GM21717 (cell line): ENCODE results near the gene DISP3.

Experiments used
- ATAC-seq: cut with Tn5 transposase; IDR thresholded peaks from one replicate; pipeline ENCODE4 v1.9.1; 2021; ENCODE audit warnings: mild to moderate bottlenecking, moderate library complexity; ENCODE audit not compliant: unreplicated experiment

The DISP3 gene, protein sequence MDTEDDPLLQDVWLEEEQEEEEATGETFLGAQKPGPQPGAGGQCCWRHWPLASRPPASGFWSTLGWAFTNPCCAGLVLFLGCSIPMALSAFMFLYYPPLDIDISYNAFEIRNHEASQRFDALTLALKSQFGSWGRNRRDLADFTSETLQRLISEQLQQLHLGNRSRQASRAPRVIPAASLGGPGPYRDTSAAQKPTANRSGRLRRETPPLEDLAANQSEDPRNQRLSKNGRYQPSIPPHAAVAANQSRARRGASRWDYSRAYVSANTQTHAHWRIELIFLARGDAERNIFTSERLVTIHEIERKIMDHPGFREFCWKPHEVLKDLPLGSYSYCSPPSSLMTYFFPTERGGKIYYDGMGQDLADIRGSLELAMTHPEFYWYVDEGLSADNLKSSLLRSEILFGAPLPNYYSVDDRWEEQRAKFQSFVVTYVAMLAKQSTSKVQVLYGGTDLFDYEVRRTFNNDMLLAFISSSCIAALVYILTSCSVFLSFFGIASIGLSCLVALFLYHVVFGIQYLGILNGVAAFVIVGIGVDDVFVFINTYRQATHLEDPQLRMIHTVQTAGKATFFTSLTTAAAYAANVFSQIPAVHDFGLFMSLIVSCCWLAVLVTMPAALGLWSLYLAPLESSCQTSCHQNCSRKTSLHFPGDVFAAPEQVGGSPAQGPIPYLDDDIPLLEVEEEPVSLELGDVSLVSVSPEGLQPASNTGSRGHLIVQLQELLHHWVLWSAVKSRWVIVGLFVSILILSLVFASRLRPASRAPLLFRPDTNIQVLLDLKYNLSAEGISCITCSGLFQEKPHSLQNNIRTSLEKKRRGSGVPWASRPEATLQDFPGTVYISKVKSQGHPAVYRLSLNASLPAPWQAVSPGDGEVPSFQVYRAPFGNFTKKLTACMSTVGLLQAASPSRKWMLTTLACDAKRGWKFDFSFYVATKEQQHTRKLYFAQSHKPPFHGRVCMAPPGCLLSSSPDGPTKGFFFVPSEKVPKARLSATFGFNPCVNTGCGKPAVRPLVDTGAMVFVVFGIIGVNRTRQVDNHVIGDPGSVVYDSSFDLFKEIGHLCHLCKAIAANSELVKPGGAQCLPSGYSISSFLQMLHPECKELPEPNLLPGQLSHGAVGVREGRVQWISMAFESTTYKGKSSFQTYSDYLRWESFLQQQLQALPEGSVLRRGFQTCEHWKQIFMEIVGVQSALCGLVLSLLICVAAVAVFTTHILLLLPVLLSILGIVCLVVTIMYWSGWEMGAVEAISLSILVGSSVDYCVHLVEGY (N-terminal part only)

DNA sequence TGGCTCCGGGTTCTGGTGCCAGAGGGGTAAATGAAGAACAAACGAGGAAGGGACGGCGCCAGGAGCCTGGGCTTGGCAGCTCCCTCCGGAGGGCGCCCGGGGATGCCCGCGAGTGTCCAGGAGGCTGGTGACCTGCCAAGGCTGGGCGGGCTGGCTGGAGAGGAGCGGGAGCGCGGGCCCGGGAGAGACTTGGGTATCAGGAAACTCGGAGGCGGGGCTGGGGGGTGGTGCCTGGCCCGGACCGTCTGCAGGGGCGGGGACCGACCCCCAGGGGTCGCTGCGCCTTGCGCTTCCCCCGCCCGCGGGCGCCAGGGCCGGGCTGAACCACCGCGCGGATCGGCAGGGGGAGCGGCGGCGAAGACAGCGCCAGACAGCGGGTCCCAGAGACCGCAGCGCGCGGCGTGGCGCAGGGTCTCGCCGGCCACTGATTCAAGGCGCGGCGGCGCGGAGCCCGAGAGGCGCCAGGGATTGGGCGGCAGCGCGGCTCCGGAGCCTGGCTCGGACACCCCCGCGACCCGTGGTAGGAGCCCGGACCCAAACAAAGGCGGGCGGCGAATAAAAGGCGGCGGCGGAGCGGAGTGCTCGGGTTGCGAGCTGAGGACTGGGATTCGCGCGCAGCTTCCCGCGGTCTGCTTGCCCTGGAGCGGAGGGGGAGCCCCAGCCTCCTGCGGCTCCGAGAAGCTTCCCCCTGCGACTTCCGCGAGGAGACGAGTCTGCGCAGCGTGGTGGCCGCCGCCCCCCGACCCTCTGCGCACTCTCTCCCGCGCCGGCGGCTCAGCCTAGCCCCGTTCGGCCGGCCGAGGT lies at the start of gene DISP3:
Gene DISP3 (plus strand): TSS at position 585 of the 804 bp plus-strand sequence. CDS start 21,838 bp downstream, outside the sequence.
- no peak for ATAC-seq

DNA sequence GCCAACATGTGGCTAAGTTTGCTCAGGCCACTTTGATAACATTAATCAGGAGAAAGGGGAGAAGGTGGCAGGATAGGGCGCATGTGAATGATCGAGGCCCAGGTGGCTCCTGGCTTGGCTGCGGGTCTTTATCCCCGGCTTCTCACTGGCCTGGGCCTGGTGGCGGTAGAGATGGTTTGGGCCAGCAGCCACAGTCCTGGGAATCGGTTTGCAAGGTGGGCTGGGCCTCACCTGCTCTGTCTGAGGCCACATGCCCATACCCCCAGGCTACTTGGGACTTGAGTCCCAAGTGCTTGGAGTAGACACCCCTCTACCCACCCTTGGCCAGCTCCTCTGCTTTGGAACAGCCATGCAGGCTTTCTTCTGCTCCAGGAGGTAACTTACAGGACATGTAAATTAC lies 49.7 kb upstream of the DISP3 start:
- no peak for ATAC-seq

DNA sequence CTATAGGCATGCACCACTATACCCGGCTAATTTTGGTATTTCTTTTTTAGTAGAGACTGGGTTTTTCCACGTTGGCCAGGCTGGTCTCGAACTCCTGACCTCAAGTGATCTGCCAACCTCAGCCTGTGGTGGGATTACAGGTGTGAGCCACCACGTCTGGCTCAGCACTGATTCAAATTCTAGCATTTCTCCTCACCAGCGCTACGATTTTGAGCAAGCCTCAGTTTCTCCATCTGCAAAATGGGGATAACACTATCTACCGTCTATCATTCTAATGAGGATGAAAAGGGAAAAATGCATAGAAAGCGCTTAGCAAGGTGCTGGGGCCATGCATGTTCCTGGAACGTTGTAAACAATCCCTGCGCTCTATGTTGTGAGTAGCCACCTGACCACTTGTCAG lies 49.0 kb upstream of the DISP3 start:
- no peak for ATAC-seq

DNA sequence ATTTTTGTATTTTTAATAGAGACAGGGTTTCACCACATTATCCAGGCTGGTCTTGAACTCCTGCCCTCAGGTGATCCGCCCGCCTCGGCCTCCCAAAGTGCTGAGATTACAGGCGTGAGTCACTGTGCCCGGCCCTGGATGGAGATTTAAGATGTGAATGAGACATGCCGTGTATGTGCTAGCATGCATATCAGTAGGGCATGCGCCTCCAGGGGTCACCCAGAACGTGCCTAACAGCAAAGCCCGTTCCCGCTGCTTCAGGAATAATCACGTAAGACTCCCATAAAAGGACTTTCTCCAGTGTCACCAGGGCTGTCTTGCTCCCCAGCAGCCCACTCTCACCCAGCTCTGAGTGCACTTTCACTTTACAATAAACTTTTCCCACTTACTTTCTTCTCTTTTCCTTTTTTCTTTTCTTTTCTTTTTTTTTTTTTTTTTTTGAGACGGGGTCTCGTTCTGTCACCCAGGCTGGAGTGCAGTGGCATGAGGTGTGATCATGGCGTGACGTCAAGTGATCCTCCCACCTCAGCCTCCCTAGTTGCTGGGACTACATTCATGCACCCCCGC lies 46.9 kb upstream of the DISP3 start:
- no peak for ATAC-seq

DNA sequence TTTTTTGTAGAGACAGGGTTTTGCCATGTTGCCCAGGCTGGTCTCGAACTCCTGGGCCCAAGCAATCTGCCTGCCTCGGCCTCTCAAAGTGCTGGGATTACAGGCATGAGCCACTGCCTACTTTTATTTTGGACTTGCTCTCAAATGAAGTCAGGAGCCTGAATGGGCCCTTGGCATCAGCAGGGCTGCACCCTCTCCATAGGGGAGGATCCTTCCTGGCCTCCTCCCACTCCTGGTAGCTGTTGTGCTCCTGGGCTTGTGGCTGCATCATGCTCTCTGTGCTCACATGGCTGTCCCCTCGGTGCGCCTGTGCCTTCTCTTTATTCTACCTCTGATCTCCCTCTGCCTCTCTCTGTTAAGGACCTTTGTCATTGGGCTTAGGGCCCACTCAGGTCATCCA lies 46.4 kb upstream of the DISP3 start:
- ATAC-seq = no peak

DNA sequence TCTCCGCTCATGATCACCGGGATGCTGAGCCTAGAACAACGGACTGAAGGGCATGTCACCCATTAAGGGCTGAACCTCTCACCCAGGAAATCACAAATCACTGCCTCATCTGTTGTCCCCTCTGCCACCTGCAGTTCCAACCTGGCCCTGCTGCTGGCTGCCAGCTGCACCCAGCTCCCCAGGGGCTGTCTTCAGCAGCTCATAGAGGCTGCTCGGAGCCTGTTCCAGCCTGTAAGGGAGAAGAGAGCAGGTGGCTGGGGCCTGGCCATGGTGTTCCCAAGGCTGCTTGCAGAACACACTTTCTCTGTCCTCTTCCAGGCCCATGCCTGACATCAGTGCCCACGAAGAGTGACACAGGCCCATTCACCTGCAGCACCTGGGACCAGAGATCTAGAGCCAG lies 44.5 kb upstream of the DISP3 start:
- ATAC-seq = no peak

DNA sequence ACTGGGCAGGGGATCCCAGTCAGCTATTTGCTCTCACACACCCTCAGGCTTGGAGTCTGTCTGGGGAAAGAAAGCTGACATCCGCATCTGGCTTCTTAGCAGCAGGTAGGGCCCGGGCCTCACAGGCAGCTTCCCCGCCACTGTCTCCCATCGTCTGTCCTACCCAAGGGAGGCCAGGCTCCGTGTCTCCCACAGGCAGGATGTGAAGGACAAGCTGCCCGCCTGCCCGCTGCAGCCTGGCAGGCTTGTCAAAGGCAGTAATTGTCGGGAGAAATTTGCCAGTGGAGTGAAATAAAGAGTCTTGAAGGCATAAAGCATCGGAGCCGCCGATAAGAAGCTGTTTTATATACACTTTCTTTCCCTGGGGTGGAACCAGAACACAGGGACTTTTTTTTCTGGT lies 44.0 kb upstream of the DISP3 start:
- no peak for ATAC-seq

DNA sequence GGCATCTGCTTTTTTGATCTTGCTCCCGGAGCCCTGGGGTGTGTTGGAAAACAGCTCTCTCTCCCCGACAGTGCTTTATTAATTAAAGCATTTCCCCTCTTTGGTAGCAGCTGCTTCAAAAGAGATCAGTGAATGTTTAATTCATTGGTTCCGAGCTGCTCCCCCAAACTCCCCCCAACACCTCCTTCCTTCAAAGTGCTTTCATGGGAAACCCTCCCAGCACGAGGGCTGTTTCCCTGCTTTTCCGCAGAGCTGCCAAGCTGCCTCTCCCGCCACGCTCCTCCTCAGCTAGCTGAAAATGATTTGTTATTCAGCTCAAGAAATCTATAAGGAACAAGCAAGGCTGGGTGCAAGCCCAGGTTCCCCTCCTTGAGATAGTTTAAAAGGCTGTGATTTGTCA lies 40.0 kb upstream of the DISP3 start:
- ATAC-seq = no peak

DNA sequence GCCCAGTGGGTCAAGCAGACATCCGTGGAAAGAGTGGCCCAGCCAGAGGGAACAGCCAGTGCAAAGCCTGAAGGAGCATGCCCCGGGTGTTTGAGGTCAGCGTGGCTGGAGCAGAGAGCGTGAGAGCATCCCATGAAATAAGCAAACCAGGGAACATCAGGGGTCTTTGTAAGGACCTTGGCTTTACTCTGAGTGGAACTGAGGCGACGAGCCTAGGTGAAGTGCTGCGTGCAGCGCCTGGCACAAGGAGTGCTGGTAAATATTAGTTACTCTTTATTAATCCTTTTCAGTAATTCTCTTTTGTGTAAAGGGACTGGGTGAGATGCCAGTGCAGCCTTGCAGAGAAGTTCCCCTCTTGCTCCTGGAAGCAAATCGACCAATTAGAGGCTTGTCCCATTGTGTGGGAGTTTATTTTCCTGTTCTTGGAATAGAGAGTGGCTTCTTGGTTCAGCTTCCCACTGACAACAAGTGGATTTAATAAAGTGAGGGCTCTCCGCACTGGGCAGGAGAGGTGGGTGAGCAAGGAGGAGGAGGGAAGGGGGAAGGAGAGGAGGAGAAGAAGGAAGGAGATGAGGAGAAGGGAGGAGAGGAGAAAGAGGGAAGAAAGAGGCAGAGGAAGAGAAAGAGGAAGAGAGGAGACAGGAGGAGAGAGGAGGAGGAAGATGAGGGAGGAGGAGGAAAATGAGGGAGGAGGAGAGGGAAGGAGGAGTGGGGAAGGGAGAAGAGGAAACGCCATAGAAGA lies 37.6 kb upstream of the DISP3 start:
- ATAC-seq = no peak

DNA sequence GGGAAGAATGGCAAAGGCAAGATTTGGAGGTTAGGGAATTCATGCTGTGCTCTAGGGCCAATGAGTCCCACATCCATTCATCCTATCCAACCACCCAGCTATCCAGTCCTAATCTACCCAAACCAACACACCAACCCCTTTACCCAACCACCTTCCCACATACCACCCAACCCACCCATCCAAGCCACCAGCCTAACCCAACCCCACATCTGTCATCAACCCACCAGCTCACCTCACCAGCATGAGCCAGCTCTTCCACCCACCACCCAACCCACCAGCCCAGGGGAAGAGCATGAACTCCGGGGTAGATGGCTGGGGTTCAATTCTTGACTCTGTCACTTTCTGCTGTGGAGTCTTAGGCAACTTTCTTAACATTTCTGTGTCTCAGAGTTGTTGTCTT lies 35.9 kb upstream of the DISP3 start:
- no peak for ATAC-seq

DNA sequence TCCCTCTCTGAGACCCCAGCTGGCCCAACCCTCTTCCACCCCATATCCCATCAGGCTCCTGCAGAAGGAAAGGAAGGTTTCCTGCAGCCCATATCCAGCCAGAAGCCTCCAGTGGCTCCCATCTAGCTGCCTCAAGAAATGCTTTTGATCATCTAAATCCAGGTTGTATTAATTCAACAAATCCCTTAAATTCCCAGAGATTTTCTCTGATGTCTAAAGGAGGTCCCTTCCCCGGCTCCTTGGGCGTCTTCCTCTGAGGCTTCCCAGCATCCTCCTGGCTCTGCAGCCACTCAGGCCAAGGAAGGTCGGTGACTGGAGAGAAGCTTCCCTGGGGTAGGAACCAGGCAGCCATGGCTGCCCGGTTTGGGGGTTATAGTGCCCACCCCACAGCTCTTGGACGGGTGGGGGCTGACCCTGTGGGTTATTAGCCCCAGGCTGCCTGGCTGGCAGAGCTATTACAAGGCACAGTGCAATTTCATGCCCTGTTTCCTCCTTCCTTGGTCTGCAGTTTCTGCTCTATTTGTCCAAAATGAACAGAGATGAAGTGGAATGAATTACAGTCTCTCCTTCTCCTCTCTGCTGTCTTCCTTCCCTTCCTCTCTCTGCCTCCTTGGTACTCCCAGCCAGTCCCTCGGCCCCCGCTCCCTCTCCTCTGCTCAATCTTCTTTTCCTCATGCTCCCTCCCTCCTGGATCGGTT lies 34.8 kb upstream of the DISP3 start:
- ATAC-seq = no peak

DNA sequence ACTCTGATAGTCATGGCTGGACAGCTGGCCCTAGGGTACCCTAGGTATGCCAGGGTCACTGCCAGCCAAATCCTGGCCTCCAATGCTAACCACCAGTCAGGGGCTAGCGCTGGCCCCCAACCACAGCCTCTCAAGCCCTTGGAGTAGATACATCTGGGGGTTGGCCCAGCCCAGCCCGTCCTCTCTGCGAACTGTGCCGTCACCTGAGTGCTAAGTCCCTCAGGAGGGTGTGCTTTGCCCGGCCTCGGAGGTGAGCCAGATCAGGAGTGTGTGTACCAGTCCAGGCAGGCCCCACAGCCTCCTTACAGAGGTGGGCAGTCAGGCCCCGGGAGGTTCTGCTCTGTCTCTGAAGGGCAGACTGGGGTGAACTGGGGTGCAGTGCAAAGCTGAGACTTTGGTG lies 34.0 kb upstream of the DISP3 start:
- ATAC-seq = no peak

DNA sequence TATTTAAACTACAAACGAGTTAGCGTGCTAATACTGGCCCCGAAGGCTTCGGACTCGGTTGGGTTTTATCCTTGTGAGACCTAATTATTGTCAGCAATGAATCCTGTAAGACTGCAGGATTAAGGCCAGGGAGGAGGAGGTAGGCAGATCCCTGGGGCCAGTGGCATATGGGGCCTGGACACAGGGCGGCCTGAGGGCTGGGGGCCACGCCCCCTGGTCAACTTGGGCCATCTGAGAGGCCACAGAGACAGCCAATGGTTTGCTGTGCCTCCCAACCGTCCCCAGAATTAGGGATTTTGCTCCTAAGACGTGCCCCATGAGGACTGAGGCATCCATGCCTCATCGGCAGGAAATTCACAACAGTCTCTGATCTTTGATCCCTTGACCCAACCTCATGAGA lies 31.1 kb upstream of the DISP3 start:
- ATAC-seq = no peak

DNA sequence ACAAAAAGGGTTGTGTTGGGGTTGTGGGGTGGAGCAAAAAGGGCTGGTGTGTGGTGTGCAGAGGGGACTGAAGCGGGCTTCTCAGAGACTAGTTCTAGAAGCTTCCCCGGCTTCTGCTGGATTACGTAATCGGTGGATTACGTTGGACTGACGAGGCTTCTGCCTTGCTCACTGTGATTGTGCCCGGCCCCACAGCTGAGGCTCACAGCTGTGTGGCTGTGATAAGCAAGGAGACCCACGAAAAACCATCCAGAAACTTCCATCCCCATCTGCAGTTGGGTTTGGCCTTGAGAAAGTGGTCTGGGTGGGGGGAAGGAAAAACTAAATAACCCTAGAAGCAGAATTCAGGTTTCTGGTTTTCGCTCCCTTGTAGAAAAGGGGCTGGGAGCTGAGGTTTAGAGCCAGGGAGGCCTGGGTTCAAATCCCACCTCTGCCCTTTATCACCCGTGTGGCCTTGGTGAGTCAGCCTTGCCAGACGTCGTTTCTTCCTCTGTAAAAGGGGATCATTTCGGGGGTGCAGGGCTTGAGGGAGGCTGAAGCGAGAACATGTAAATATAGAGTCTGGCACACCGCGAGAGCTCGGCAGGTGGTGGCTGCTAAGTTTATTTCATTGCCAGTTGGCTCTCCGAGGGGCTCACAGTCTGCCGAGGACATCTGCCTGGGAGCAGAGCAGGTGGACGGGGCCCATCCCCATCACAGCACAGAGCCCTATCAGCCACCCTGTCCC lies 30.4 kb upstream of the DISP3 start:
- ATAC-seq = no peak

DNA sequence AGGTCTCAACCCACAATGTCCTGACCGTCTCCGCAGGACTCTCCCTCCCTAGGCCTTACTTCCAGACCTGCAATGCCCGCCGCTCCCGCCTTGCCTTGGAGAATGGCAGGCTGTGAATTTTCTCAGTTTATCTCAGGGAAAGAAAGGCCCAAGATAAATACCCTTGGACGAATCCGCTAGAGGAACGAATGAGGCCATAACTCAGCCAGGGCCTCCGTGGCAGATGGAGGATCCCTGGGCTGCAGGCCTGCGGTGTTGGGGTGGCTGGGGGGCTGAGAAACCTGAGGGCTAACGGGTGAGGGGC lies 29.9 kb upstream of the DISP3 start:
- no peak for ATAC-seq

DNA sequence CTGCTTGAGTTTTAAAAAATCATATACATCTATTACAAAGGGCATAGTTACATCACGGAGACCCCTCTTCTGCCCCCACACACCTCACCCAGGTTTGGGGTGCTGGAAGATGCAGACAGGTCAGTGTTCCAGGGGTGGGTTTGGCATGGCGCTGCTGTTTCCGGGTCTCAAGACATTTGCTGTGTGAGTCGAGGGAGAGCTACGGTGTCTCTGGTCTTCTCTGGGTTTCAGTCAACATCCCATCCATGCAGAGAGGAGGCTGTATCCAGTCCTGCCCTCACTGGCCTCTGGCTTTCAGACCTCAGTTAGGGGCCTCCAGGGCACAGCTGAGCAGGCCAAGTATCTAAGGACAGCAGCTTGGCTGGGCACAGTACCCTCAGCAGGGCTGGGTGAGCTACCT lies 28.6 kb upstream of the DISP3 start:
- ATAC-seq = no peak

DNA sequence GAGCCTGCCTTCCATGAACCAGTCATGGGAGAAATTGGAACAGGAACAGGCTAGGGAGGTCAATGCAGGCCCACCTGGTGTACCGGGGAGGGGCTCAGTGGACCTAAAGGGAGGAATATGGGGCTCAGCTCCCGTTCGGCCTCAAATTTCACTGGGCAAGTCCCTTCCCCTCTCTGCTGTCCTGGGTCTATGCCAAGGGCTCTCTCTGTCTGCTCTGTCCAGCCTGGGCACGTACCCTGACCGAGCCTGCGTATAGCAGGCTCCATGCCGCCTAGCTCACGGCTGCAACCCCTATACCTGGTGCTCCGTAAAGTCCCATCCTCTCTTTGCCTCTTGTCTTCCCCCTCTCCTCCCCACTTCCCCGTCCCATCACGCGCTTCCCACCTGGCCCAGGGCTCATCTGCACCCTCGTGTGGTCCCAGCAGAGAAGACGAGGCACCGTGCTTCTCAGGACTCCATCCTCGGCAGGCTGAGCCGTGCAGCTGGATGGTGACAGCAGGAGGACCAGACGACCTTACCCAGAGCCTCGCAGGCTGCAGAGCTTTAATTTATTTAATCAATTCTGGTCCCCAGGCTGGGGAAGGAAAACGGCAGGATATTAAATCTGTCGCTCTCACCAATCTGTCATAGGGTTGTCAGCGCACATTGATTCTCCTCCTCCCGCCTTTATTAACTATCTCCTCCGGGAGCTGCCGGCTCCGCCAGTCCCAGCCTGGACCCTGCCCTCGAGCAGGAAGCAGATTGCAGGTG lies 25.0 kb upstream of the DISP3 start:
- no peak for ATAC-seq
